GM12873 (cell line): ENCODE results near the gene SH2D3A.

ENCODE experiments used
- CTCF ChIP-seq: IDR thresholded peaks from 2 replicates; pipeline ENCODE4 v1.5.1; 2012; ENCODE audit warnings: low read depth, mild to moderate bottlenecking, moderate library complexity, low read length, control low read depth; ENCODE audit not compliant: insufficient read depth; ENCODE audit errors: missing control alignments

The SH2D3A gene

GRCh38 chr19:6732803-6733337 lies 34.4 kb downstream of the SH2D3A start:
- TF ChIP-seq CTCF: no peak

GRCh38 chr19:6731822-6732221 lies 35.4 kb downstream of the SH2D3A start:
- no peak for TF ChIP-seq CTCF

- no peak for TF ChIP-seq CTCF
These were observed 36.1 kb downstream of the SH2D3A start for GRCh38 chr19:6730941-6731670.

GRCh38 chr19:6730153-6730804 lies 37.0 kb downstream of the SH2D3A start:
- TF ChIP-seq CTCF: no peak

GRCh38 chr19:6729573-6730152 lies 37.6 kb downstream of the SH2D3A start:
- TF ChIP-seq CTCF: no peak

GRCh38 chr19:6728346-6728745 lies 38.9 kb downstream of the SH2D3A start:
- no peak for TF ChIP-seq CTCF
